Retina (tissue), 1 donor: Measurements from ENCODE around the gene MTTP.
A peak's percentile ranks its signal among the peaks of the same experiment; 100 is the strongest.
"Not testable (repeated sequence)": the region's sequence is repeated elsewhere in the genome, so short reads cannot be mapped to it uniquely, and the experiment has no call there.

Experiments used
- DNase-seq: peaks from one replicate; pipeline ENCODE4 v3.0.0-alpha.2; 2016

MTTP gene

GRCh38 chr4:99574530-99575324 is at the start of gene MTTP:
MTTP (plus strand) TSS chr4:99574824; CDS start chr4:99574910, 86 bp downstream.
- no peak for DNase-seq

GRCh38 chr4:99529228-99529627 is 45.4 kb upstream of the MTTP start:
- DNase-seq: no peak

- DNase-seq: no peak
These were observed 44.7 kb upstream of the MTTP start for GRCh38 chr4:99529956-99530355.

- not testable (repeated sequence) for DNase-seq
These were observed 39.9 kb upstream of the MTTP start for GRCh38 chr4:99534699-99535098.

- peak; percentile 28 for DNase-seq
These were observed 38.4 kb upstream of the MTTP start for GRCh38 chr4:99536271-99536670.

- no peak for DNase-seq
These were observed 37.8 kb upstream of the MTTP start for GRCh38 chr4:99536848-99537247.

GRCh38 chr4:99537674-99538073 is 37.0 kb upstream of the MTTP start:
- DNase-seq: no peak

- no peak for DNase-seq
These were observed 34.2 kb upstream of the MTTP start for GRCh38 chr4:99540277-99540939.

GRCh38 chr4:99552872-99553271 is 21.8 kb upstream of the MTTP start:
- DNase-seq: no peak

GRCh38 chr4:99563310-99564186 is 11.1 kb upstream of the MTTP start, which contains the start of gene TRMT10A:
TRMT10A (minus strand) TSS chr4:99564039; CDS start chr4:99559338, 4,701 bp downstream.
- DNase-seq: peak; percentile 100

GRCh38 chr4:99564921-99565320 is 9.7 kb upstream of the MTTP start:
- DNase-seq: no peak

GRCh38 chr4:99571883-99572282 is 2.7 kb upstream of the MTTP start:
- DNase-seq: no peak

GRCh38 chr4:99572527-99573240 is 1.9 kb upstream of the MTTP start:
- DNase-seq: no peak

GRCh38 chr4:99573735-99574368 is 772 bp upstream of the MTTP start:
- DNase-seq: no peak

GRCh38 chr4:99578714-99579113 is 4.1 kb downstream of the MTTP start:
- DNase-seq: no peak

GRCh38 chr4:99585516-99585915 is 10.9 kb downstream of the MTTP start:
- DNase-seq: no peak

GRCh38 chr4:99586322-99586721 is 11.7 kb downstream of the MTTP start:
- DNase-seq: no peak

GRCh38 chr4:99586797-99587196 is 12.2 kb downstream of the MTTP start:
- DNase-seq: no peak

GRCh38 chr4:99587309-99587708 is 12.7 kb downstream of the MTTP start:
- no peak for DNase-seq

- DNase-seq: no peak
These were observed 13.2 kb downstream of the MTTP start for GRCh38 chr4:99587803-99588202.

- no peak for DNase-seq
These were observed 17.1 kb downstream of the MTTP start for GRCh38 chr4:99591757-99592156.
